ENCODE results near the gene FMN1. TPM values are rescaled to one million over a fixed set of nuclear protein-coding genes. Genes with fewer than 3 reads are reported as not detected.

Gene FMN1
- total RNA-seq, 2 donors from 2014 or later = 0.60 to 1.1 TPM

- TF ChIP-seq, protein P1, sequence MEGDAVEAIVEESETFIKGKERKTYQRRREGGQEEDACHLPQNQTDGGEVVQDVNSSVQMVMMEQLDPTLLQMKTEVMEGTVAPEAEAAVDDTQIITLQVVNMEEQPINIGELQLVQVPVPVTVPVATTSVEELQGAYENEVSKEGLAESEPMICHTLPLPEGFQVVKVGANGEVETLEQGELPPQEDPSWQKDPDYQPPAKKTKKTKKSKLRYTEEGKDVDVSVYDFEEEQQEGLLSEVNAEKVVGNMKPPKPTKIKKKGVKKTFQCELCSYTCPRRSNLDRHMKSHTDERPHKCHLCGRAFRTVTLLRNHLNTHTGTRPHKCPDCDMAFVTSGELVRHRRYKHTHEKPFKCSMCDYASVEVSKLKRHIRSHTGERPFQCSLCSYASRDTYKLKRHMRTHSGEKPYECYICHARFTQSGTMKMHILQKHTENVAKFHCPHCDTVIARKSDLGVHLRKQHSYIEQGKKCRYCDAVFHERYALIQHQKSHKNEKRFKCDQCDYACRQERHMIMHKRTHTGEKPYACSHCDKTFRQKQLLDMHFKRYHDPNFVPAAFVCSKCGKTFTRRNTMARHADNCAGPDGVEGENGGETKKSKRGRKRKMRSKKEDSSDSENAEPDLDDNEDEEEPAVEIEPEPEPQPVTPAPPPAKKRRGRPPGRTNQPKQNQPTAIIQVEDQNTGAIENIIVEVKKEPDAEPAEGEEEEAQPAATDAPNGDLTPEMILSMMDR (conservative IDR thresholded peaks at IDR 0.05) = no peak
- no peak overlapping the region for H3K9ac ChIP-seq (ENCODE audit: extremely low read depth, low read length, poor library complexity, severe bottlenecking)
- no peak overlapping the region for H3K4me3 ChIP-seq (ENCODE audit: low read length)
- 87 to 90% methylated on average over 7 to 10 of the region's 11 CpGs for WGBS, 2 experiments (ENCODE audit: insufficient coverage in 1 of 2, insufficient read length in 1 of 2)
- no peaks in the 10 kb centered on the region for H3K36me3 Mint-ChIP-seq (ENCODE audit: low read depth)
- no peaks in the 10 kb centered on the region for H3K9me3 Mint-ChIP-seq
- no peaks in the 10 kb centered on the region for H3K27me3 Mint-ChIP-seq (ENCODE audit: insufficient read depth)
- H3K4me1 ChIP-seq (ENCODE audit: control insufficient read depth, insufficient read depth, low read length) = no peaks in the 10 kb centered on the region
- DNase-seq = no peak
- H3K27ac Mint-ChIP-seq = no peak overlapping the region
- no peak overlapping the region for H3K27ac ChIP-seq (ENCODE audit: low read depth, low read length)
- H3K27me3 ChIP-seq (ENCODE audit: control insufficient read depth, insufficient read depth, low read length, poor library complexity, severe bottlenecking) = no peaks in the 10 kb centered on the region
- H3K9me3 ChIP-seq (ENCODE audit: control insufficient read depth, low read length) = no peaks in the 10 kb centered on the region
- no peaks in the 10 kb centered on the region for H3K36me3 ChIP-seq (ENCODE audit: control insufficient read depth, insufficient read depth, low read length)
- H3K4me3 Mint-ChIP-seq = no peak overlapping the region
- no peaks in the 10 kb centered on the region for H3K4me1 Mint-ChIP-seq
These were observed 375.6 kb downstream of the FMN1 start for GRCh38 chr15:32818758-32819447.

DNA sequence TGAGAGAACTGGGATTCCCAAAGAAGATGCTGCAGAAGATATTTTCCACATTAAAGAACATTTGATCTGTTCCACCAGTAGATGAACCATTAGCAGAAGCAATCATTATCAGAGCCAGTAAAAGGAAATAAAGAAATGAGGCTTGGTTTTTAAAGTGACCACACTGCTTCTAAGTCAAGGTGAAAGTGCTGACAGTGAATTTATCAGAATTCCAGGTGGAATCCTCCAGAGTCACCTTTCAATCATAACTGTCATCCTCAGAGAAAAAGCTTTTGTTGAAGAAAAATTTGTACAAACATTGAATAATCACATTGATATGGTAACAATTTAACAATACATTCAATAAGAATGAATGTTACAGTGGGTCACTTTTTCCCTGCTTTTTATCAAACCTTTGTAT lies 376.9 kb downstream of the FMN1 start:
- H3K36me3 ChIP-seq (ENCODE audit: control insufficient read depth, insufficient read depth, low read length) = no peaks in the 10 kb centered on the region
- H3K27me3 ChIP-seq (ENCODE audit: control insufficient read depth, insufficient read depth, low read length, poor library complexity, severe bottlenecking) = no peaks in the 10 kb centered on the region
- H3K4me1 ChIP-seq (ENCODE audit: control insufficient read depth, insufficient read depth, low read length) = no peaks in the 10 kb centered on the region
- H3K27ac ChIP-seq (ENCODE audit: low read depth, low read length) = no peak overlapping the region
- H3K4me3 Mint-ChIP-seq = no peak overlapping the region
- TF ChIP-seq, protein P1 (conservative IDR thresholded peaks at IDR 0.05) = no peak
- no peak overlapping the region for H3K27ac Mint-ChIP-seq
- H3K36me3 Mint-ChIP-seq (ENCODE audit: low read depth) = no peaks in the 10 kb centered on the region
- H3K27me3 Mint-ChIP-seq (ENCODE audit: insufficient read depth) = no peaks in the 10 kb centered on the region
- no peaks in the 10 kb centered on the region for H3K9me3 Mint-ChIP-seq
- no peaks in the 10 kb centered on the region for H3K9me3 ChIP-seq (ENCODE audit: control insufficient read depth, low read length)
- no peak for DNase-seq
- no peak overlapping the region for H3K9ac ChIP-seq (ENCODE audit: extremely low read depth, low read length, poor library complexity, severe bottlenecking)
- H3K4me3 ChIP-seq (ENCODE audit: low read length) = no peak overlapping the region
- no peaks in the 10 kb centered on the region for H3K4me1 Mint-ChIP-seq

DNA sequence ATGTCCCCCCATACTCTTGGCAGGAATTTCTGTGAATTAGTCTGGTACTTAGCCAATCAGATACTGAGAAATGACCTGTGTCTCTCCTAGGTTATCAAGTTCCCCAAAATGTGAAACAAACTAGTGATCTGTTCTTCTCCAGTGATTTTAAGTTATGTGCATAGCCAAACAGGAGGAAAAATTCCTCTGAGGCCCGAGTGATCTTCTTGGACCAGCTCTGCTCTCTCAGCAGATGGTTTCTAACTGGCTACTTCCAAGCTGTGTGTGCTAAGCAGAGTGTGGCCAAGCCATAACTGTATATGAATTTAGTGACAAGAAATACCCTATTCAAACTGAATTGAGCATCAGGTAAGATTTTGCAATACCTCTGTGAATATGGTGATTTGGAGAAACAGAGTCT lies 387.2 kb downstream of the FMN1 start:
- H3K9me3 ChIP-seq (ENCODE audit: control insufficient read depth, low read length) = no peaks in the 10 kb centered on the region
- H3K4me3 ChIP-seq (ENCODE audit: low read length) = no peak overlapping the region
- H3K9ac ChIP-seq (ENCODE audit: extremely low read depth, low read length, poor library complexity, severe bottlenecking) = no peak overlapping the region
- H3K27ac ChIP-seq (ENCODE audit: low read depth, low read length) = no peak overlapping the region
- Mint-ChIP-seq H3K9me3 (peaks cover 9% of the 10 kb centered on the region), H3K27me3 (ENCODE audit: insufficient read depth) (peaks cover 2% of the 10 kb centered on the region), H3K4me3 (no peak overlapping the region), H3K4me1 (no peaks in the 10 kb centered on the region), H3K27ac (no peak overlapping the region), H3K36me3 (ENCODE audit: low read depth) (no peaks in the 10 kb centered on the region)
- no peaks in the 10 kb centered on the region for H3K4me1 ChIP-seq (ENCODE audit: control insufficient read depth, insufficient read depth, low read length)
- whole genome bisulfite sequencing, 2 experiments (ENCODE audit: insufficient coverage in 1 of 2, insufficient read length in 1 of 2) = 83 to 88% methylated on average over 1 of the region's 1 CpG
- TF ChIP-seq, protein P1 (conservative IDR thresholded peaks at IDR 0.05) = no peak
- no peaks in the 10 kb centered on the region for H3K27me3 ChIP-seq (ENCODE audit: control insufficient read depth, insufficient read depth, low read length, poor library complexity, severe bottlenecking)
- no peak for DNase-seq
- H3K36me3 ChIP-seq (ENCODE audit: control insufficient read depth, insufficient read depth, low read length) = no peaks in the 10 kb centered on the region

Data from endodermal cell (in vitro differentiated cells).